HCT116 (cell line): ENCODE measurements around the gene TUBA3E. TPM values are rescaled to one million over a fixed set of nuclear protein-coding genes. Genes with fewer than 3 reads are reported as not detected.
"Not testable (repeated sequence)": the region's sequence is repeated elsewhere in the genome, so short reads cannot be mapped to it uniquely, and the experiment has no call there.

Source experiments
- ATAC-seq: fragments of 200-7000 bp; cut with Tn5 transposase; 2 replicates; pipeline ENCODE4 v1.9.1; 2020; ENCODE audit warnings: mild to moderate bottlenecking, moderate library complexity
- BruUV-seq: library from RNA; stranded (reverse); fragments of 400-500 nt; replicated peaks from 2 replicates; lab custom pipeline; 2021; lab: Mats Ljungman, UMichigan
- CTCF ChIA-PET: fragments of 300-600 bp; sonication (Branson Sonifier 250); formaldehyde crosslinking; loops from one replicate; lab custom pipeline; 2021; ENCODE audit warnings: antibody characterized with exemption; lab: Charles Lee
- POLR2A ChIA-PET: fragments of 300-600, 350-600 bp; sonication (Branson Sonifier 250); formaldehyde crosslinking; loops from one replicate; lab custom pipeline; 2021; ENCODE audit warnings: antibody characterized with exemption; lab: Charles Lee
- RAD21 ChIA-PET, 2 experiments: fragments of 300-600 bp; sonication (Branson Sonifier 250); formaldehyde crosslinking; loops; one replicate each; lab custom pipeline; 2023; ENCODE audit warnings: low total read pairs in 2 of 2; ENCODE audit not compliant: uncharacterized antibody in 2 of 2, unreplicated experiment in 2 of 2, low non-redundant PET in 1 of 2; lab: Charles Lee
- DNase-seq: peaks from one replicate; pipeline ENCODE4 v3.0.0-alpha.2; 2010; ENCODE audit warnings: low read depth, low spot score
- H2AFZ ChIP-seq: fragments of 200-600 bp; shearing (Covaris generic), sonication (generic); 2 replicates; pipeline ENCODE4 v1.6.1; 2017; ENCODE audit warnings: low read depth, mixed run types, mixed read lengths, antibody characterized with exemption, low read length; ENCODE audit not compliant: poor library complexity, severe bottlenecking
- H3K27ac ChIP-seq: 2 replicates; pipeline ENCODE4 v1.5.1; 2012; ENCODE audit warnings: low read depth, low read length
- H3K27me3 ChIP-seq: fragments of 200-600 bp; sonication (generic); 2 replicates; pipeline ENCODE4 v1.6.1; 2016; ENCODE audit warnings: mixed run types, low read length, mixed read lengths; ENCODE audit not compliant: insufficient read depth
- H3K36me3 ChIP-seq, 2 experiments: fragments of 200-500 bp in 1 of 2; fragments of 200-600 bp in 1 of 2; sonication (Bioruptor generic) in 1 of 2; sonication (generic) in 1 of 2; 2 replicates each; pipeline versions ENCODE4 v1.5.1 to v1.6.1; 2014 to 2016; ENCODE audit warnings: low read length in 2 of 2, inconsistent platforms in 1 of 2, mixed read lengths in 1 of 2, mixed run types in 1 of 2; ENCODE audit not compliant: insufficient read depth in 2 of 2, control insufficient read depth in 1 of 2
- H3K4me1 ChIP-seq, 2 experiments: fragments of 200-600 bp in 1 of 2; sonication (generic) in 1 of 2; 2 replicates each; pipeline versions ENCODE4 v1.5.1 to v1.6.1; 2012 to 2017; ENCODE audit warnings: low read length in 2 of 2, inconsistent platforms in 1 of 2, mild to moderate bottlenecking in 1 of 2, mixed read lengths in 1 of 2, mixed run types in 1 of 2, moderate library complexity in 1 of 2; ENCODE audit not compliant: insufficient read depth in 2 of 2, control insufficient read depth in 1 of 2
- H3K4me2 ChIP-seq: fragments of 200-600 bp; sonication (generic); 2 replicates; pipeline ENCODE4 v1.6.1; 2017; ENCODE audit warnings: mixed run types, low read length, mixed read lengths
- H3K4me3 ChIP-seq, 2 experiments: fragments of 200-600 bp in 1 of 2; sonication (generic) in 1 of 2; replicated peaks in 1 of 2; 2 replicates each; pipeline ENCODE4 v1.5.1; 2011 to 2016; ENCODE audit warnings: low read length in 2 of 2, control low read depth in 1 of 2, low read depth in 1 of 2, mild to moderate bottlenecking in 1 of 2, mixed read lengths in 1 of 2, mixed run types in 1 of 2
- H3K79me2 ChIP-seq: fragments of 200-600 bp; sonication (generic); 2 replicates; pipeline ENCODE4 v1.6.1; 2017; ENCODE audit warnings: mild to moderate bottlenecking, mixed run types, low read length, moderate library complexity, mixed read lengths; ENCODE audit not compliant: insufficient read depth
- H3K9ac ChIP-seq: fragments of 200-600 bp; sonication (generic); 2 replicates; pipeline ENCODE4 v1.6.1; 2016; ENCODE audit warnings: low read length, mixed read lengths
- H3K9me2 ChIP-seq: fragments of 200-600 bp; sonication (generic), shearing (Covaris generic); 2 replicates; pipeline ENCODE4 v1.6.1; 2017; ENCODE audit warnings: mixed run types, mild to moderate bottlenecking, moderate library complexity; ENCODE audit not compliant: insufficient read depth
- H3K9me3 ChIP-seq, 2 experiments: fragments of 200-500 bp in 1 of 2; fragments of 200-600 bp in 1 of 2; sonication (Bioruptor generic) in 1 of 2; sonication (generic) in 1 of 2; 2 replicates each; pipeline ENCODE4 v1.6.1; 2014 to 2017; ENCODE audit warnings: low read length in 2 of 2, mixed read lengths in 2 of 2, inconsistent platforms in 1 of 2, low read depth in 1 of 2, mild to moderate bottlenecking in 1 of 2, mixed run types in 1 of 2, moderate library complexity in 1 of 2; ENCODE audit not compliant: control insufficient read depth in 1 of 2, insufficient read depth in 1 of 2
- H4K20me1 ChIP-seq: fragments of 200-600 bp; sonication (generic), shearing (Covaris generic); 2 replicates; pipeline ENCODE4 v1.6.1; 2017; ENCODE audit warnings: mixed run types, mild to moderate bottlenecking, moderate library complexity; ENCODE audit not compliant: insufficient read depth
- intact Hi-C: fragments of 100-400 bp; cut with micrococcal nuclease; formaldehyde crosslinking; loops from 2 replicates; pipeline ENCODE4 v1.10.0; 2022
- total RNA-seq: library from RNA; stranded (reverse); gene quantifications from one replicate; pipeline ENCODE4 v1.2.1, GENCODE V29; 2021; ENCODE audit not compliant: unreplicated experiment

TUBA3E gene
- total RNA-seq, 1 experiment from 2014 or later, result not detected

- CTCF ChIA-PET, result interaction anchor here (0.8 to 1.0 kb wide), 4 partner anchors 10 to 152 kb away, joined by 3 read pairs; no protein-coding TSS in a partner anchor
- Histone ChIP-seq H3K27ac (peak overlapping the region; percentile 71), H3K4me3 (peak overlapping the region; percentile 94 to 97), H3K79me2 (peaks cover 76% of the 10 kb centered on the region), H3K4me2 (peak overlapping the region; percentile 78), H3K9ac (peak overlapping the region; percentile 98)
- H4K20me1 ChIP-seq, H3K9me2 ChIP-seq, DNase-seq, H3K4me1 ChIP-seq, H2AFZ ChIP-seq, ATAC-seq, H3K9me3 ChIP-seq, H3K36me3 ChIP-seq, H3K27me3 ChIP-seq, RAD21 ChIA-PET: not testable (repeated sequence)
- POLR2A ChIA-PET, result interaction anchor here (0.6 to 2.0 kb wide), 2 partner anchors 162 to 652 kb away, joined by 3 to 6 read pairs; partner anchors contain the start of gene IMP4
- BruUV-seq, result TSS peak; percentile 62
- intact Hi-C loops, result loop anchor here (1.0 to 5.0 kb wide), 2 partner anchors 62 to 152 kb away; no protein-coding TSS in a partner anchor
Measured at GRCh38 chr2:130180404-130181324, 17.6 kb downstream of the TUBA3E start.

- H4K20me1 ChIP-seq, DNase-seq, CTCF ChIA-PET, H3K9me3 ChIP-seq, POLR2A ChIA-PET, BruUV-seq, H3K4me1 ChIP-seq, H3K4me2 ChIP-seq, intact Hi-C loops, H2AFZ ChIP-seq, ATAC-seq, H3K27me3 ChIP-seq, H3K9me2 ChIP-seq, H3K9ac ChIP-seq, H3K27ac ChIP-seq, RAD21 ChIA-PET, H3K4me3 ChIP-seq: not testable (repeated sequence)
- Histone ChIP-seq H3K36me3 (peaks cover 8 to 20% of the 10 kb centered on the region in 2 experiments; a peak in 2 of 4 replicates), H3K79me2 (peaks cover 66% of the 10 kb centered on the region)
Measured at GRCh38 chr2:130174866-130175265, 23.4 kb downstream of the TUBA3E start.
